Measurements from ENCODE around the gene ACTRT2. TPM values are rescaled to one million over a fixed set of nuclear protein-coding genes. Genes with fewer than 3 reads are reported as not detected.

Gene ACTRT2
- total and polyA plus RNA-seq, 9 donors = not detected

- H3K9me3 ChIP-seq (replicated peaks; ENCODE audit: control insufficient read depth, low read depth, low read length) = no peaks in the 10 kb centered on the region
- H3K36me3 ChIP-seq (ENCODE audit: control insufficient read depth, insufficient read depth, low read length) = no peaks in the 10 kb centered on the region
- no peak overlapping the region for H3K4me3 ChIP-seq (ENCODE audit: low read length)
- H3K27ac ChIP-seq (ENCODE audit: low read length) = no peak overlapping the region
- H3K27me3 ChIP-seq (ENCODE audit: control insufficient read depth, insufficient read depth, low read length) = peaks cover 4% of the 10 kb centered on the region
- 75% methylated on average over 21 of the region's 21 CpGs for WGBS (ENCODE audit: insufficient coverage)
- peaks cover 66% of the 10 kb centered on the region for H3K4me1 ChIP-seq (ENCODE audit: control insufficient read depth, insufficient read depth, low read length)
- no peak for DNase-seq
Measured at GRCh38 chr1:2983706-2984398, 37.4 kb upstream of the ACTRT2 start.

GRCh38 chr1:2984399-2985061, 36.7 kb upstream of the ACTRT2 start:
- Histone ChIP-seq H3K36me3 (ENCODE audit: control insufficient read depth, insufficient read depth, low read length) (no peaks in the 10 kb centered on the region), H3K27ac (ENCODE audit: low read length) (peak overlapping the region; percentile 86), H3K4me3 (ENCODE audit: low read length) (no peak overlapping the region), H3K4me1 (ENCODE audit: control insufficient read depth, insufficient read depth, low read length) (peaks cover 66% of the 10 kb centered on the region), H3K27me3 (ENCODE audit: control insufficient read depth, insufficient read depth, low read length) (peaks cover 4% of the 10 kb centered on the region), H3K9me3 (replicated peaks; ENCODE audit: control insufficient read depth, low read depth, low read length) (no peaks in the 10 kb centered on the region)
- WGBS (ENCODE audit: insufficient coverage) = 73% methylated on average over 9 of the region's 12 CpGs
- DNase-seq = no peak

GRCh38 chr1:2985067-2985561, 36.2 kb upstream of the ACTRT2 start:
- Histone ChIP-seq H3K27ac (ENCODE audit: low read length) (peak overlapping the region; percentile 86), H3K9me3 (replicated peaks; ENCODE audit: control insufficient read depth, low read depth, low read length) (no peaks in the 10 kb centered on the region), H3K4me1 (ENCODE audit: control insufficient read depth, insufficient read depth, low read length) (peaks cover 63% of the 10 kb centered on the region), H3K4me3 (ENCODE audit: low read length) (no peak overlapping the region), H3K36me3 (ENCODE audit: control insufficient read depth, insufficient read depth, low read length) (no peaks in the 10 kb centered on the region), H3K27me3 (ENCODE audit: control insufficient read depth, insufficient read depth, low read length) (peaks cover 4% of the 10 kb centered on the region)
- DNase-seq = peak; percentile 92
- 10% methylated on average over 15 of the region's 17 CpGs for WGBS (ENCODE audit: insufficient coverage)

GRCh38 chr1:2985694-2986548, 35.3 kb upstream of the ACTRT2 start:
- peaks cover 4% of the 10 kb centered on the region for H3K27me3 ChIP-seq (ENCODE audit: control insufficient read depth, insufficient read depth, low read length)
- no peaks in the 10 kb centered on the region for H3K9me3 ChIP-seq (replicated peaks; ENCODE audit: control insufficient read depth, low read depth, low read length)
- peak overlapping the region; percentile 86 for H3K27ac ChIP-seq (ENCODE audit: low read length)
- H3K36me3 ChIP-seq (ENCODE audit: control insufficient read depth, insufficient read depth, low read length) = no peaks in the 10 kb centered on the region
- peaks cover 55% of the 10 kb centered on the region for H3K4me1 ChIP-seq (ENCODE audit: control insufficient read depth, insufficient read depth, low read length)
- no peak overlapping the region for H3K4me3 ChIP-seq (ENCODE audit: low read length)
- WGBS (ENCODE audit: insufficient coverage) = 89% methylated on average over 5 of the region's 5 CpGs
- DNase-seq = no peak

- peaks cover 4% of the 10 kb centered on the region for H3K27me3 ChIP-seq (ENCODE audit: control insufficient read depth, insufficient read depth, low read length)
- no peak overlapping the region for H3K27ac ChIP-seq (ENCODE audit: low read length)
- 92% methylated on average over 10 of the region's 10 CpGs for WGBS (ENCODE audit: insufficient coverage)
- no peaks in the 10 kb centered on the region for H3K9me3 ChIP-seq (replicated peaks; ENCODE audit: control insufficient read depth, low read depth, low read length)
- H3K4me1 ChIP-seq (ENCODE audit: control insufficient read depth, insufficient read depth, low read length) = peaks cover 49% of the 10 kb centered on the region
- no peaks in the 10 kb centered on the region for H3K36me3 ChIP-seq (ENCODE audit: control insufficient read depth, insufficient read depth, low read length)
- no peak for DNase-seq
- no peak overlapping the region for H3K4me3 ChIP-seq (ENCODE audit: low read length)
Measured at GRCh38 chr1:2986549-2987305, 34.5 kb upstream of the ACTRT2 start.

GRCh38 chr1:2987773-2988172, 33.5 kb upstream of the ACTRT2 start:
- no peaks in the 10 kb centered on the region for H3K9me3 ChIP-seq (replicated peaks; ENCODE audit: control insufficient read depth, low read depth, low read length)
- peaks cover 38% of the 10 kb centered on the region for H3K4me1 ChIP-seq (ENCODE audit: control insufficient read depth, insufficient read depth, low read length)
- no peak for DNase-seq
- WGBS (ENCODE audit: insufficient coverage) = 57% methylated on average over 16 of the region's 16 CpGs
- no peaks in the 10 kb centered on the region for H3K36me3 ChIP-seq (ENCODE audit: control insufficient read depth, insufficient read depth, low read length)
- no peak overlapping the region for H3K4me3 ChIP-seq (ENCODE audit: low read length)
- peaks cover 4% of the 10 kb centered on the region for H3K27me3 ChIP-seq (ENCODE audit: control insufficient read depth, insufficient read depth, low read length)
- no peak overlapping the region for H3K27ac ChIP-seq (ENCODE audit: low read length)

GRCh38 chr1:2988256-2988655, 33.0 kb upstream of the ACTRT2 start:
- H3K36me3 ChIP-seq (ENCODE audit: control insufficient read depth, insufficient read depth, low read length) = no peaks in the 10 kb centered on the region
- H3K9me3 ChIP-seq (replicated peaks; ENCODE audit: control insufficient read depth, low read depth, low read length) = no peaks in the 10 kb centered on the region
- peaks cover 34% of the 10 kb centered on the region for H3K4me1 ChIP-seq (ENCODE audit: control insufficient read depth, insufficient read depth, low read length)
- H3K4me3 ChIP-seq (ENCODE audit: low read length) = no peak overlapping the region
- WGBS (ENCODE audit: insufficient coverage) = 46% methylated on average over 10 of the region's 10 CpGs
- peaks cover 3% of the 10 kb centered on the region for H3K27me3 ChIP-seq (ENCODE audit: control insufficient read depth, insufficient read depth, low read length)
- H3K27ac ChIP-seq (ENCODE audit: low read length) = no peak overlapping the region
- DNase-seq = peak; percentile 21

- Histone ChIP-seq H3K4me3 (ENCODE audit: low read length) (no peak overlapping the region), H3K27ac (ENCODE audit: low read length) (no peak overlapping the region), H3K9me3 (replicated peaks; ENCODE audit: control insufficient read depth, low read depth, low read length) (peaks cover 3% of the 10 kb centered on the region), H3K27me3 (ENCODE audit: control insufficient read depth, insufficient read depth, low read length) (peaks cover 2% of the 10 kb centered on the region), H3K4me1 (ENCODE audit: control insufficient read depth, insufficient read depth, low read length) (peaks cover 24% of the 10 kb centered on the region), H3K36me3 (ENCODE audit: control insufficient read depth, insufficient read depth, low read length) (no peaks in the 10 kb centered on the region)
- 94% methylated on average over 2 of the region's 2 CpGs for WGBS (ENCODE audit: insufficient coverage)
- no peak for DNase-seq
Measured at GRCh38 chr1:2989185-2989584, 32.1 kb upstream of the ACTRT2 start.

GRCh38 chr1:2989976-2990375, 31.3 kb upstream of the ACTRT2 start:
- no peaks in the 10 kb centered on the region for H3K27me3 ChIP-seq (ENCODE audit: control insufficient read depth, insufficient read depth, low read length)
- H3K27ac ChIP-seq (ENCODE audit: low read length) = no peak overlapping the region
- WGBS (ENCODE audit: insufficient coverage) = 90% methylated on average over 6 of the region's 7 CpGs
- H3K4me3 ChIP-seq (ENCODE audit: low read length) = no peak overlapping the region
- no peaks in the 10 kb centered on the region for H3K36me3 ChIP-seq (ENCODE audit: control insufficient read depth, insufficient read depth, low read length)
- peaks cover 9% of the 10 kb centered on the region for H3K9me3 ChIP-seq (replicated peaks; ENCODE audit: control insufficient read depth, low read depth, low read length)
- peaks cover 16% of the 10 kb centered on the region for H3K4me1 ChIP-seq (ENCODE audit: control insufficient read depth, insufficient read depth, low read length)
- no peak for DNase-seq

Data from muscle of leg (tissue), 11 donors.